Stimulated activated CD4-positive, alpha-beta T cell treated with anti-CD3 and anti-CD28 coated beads, Interleukin-4, amount 100 ng/mL, for 24 hours (primary cell): Measurements from ENCODE around the gene HNRNPH1.

ENCODE experiments used
- DNase-seq: peaks from one replicate; pipeline ENCODE4 v3.0.0-alpha.2; 2020

Gene HNRNPH1

GRCh38 chr5:179601871-179602625 lies 21.4 kb downstream of the HNRNPH1 start:
- DNase-seq = no peak

DNA sequence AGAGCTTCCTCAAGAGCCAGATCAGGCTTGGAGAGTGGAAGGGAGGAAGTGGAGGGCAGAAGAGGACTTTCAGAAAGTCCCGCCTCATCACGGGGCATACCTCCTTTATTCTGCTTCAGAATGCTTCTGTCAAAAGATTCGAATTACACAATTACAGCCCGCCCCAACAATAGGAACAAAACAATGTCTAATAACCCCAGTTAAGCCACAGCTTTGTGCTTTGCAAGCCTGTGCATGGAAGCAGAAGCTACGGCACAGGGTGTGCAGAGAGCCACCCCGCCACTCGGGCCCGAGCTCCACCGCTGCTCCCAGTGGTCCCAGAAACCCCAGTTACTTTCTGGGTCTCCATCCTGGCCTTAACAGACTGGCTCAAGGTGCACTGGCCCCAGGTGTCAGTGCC lies 23.5 kb downstream of the HNRNPH1 start:
- DNase-seq = no peak

- no peak for DNase-seq
These were observed 23.9 kb downstream of the HNRNPH1 start for GRCh38 chr5:179599566-179599965.

- DNase-seq = no peak
These were observed 24.4 kb downstream of the HNRNPH1 start for GRCh38 chr5:179599100-179599499.

GRCh38 chr5:179596421-179596820 lies 27.1 kb downstream of the HNRNPH1 start:
- DNase-seq = no peak

DNA sequence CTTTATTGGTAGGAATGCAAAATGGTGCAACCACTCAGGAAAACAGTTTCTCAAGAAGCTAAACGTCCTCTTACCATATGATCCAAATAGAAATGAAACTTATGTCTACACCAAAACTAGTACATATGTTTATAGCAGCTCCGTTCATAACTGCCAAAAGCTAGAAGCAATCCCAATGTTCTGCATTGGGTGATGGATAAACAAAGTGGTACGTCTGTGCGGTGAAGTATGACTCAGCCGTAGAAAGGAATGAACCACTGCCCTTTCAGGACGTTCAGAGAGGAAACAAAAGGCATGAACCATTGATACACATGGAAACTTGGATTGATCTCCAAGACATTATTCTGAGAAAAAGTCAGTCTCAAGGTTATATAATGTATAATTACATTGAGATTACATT lies 27.6 kb downstream of the HNRNPH1 start:
- DNase-seq = no peak

DNA sequence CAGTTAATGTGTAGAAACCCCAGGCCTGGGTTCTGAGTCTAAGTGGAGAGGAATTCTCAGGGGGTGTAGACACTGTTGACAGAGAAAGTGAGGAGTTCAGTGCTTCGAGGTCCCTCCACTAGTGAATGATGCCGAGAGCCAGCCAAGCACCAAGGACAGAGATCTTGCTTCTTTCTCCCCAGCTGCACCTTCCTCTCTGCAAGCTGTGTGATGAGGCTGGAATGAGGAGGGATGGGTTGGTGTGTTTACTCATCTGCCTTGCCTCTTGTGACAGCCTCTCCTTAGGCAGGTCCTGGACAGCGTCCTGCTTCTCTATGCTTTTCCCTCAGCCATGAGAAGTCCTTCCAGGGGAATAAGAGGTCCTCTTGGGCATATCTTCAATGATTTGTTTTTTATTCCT lies 35.3 kb downstream of the HNRNPH1 start:
- no peak for DNase-seq

- DNase-seq = no peak
These were observed 37.5 kb downstream of the HNRNPH1 start for GRCh38 chr5:179585941-179586401.

- DNase-seq = no peak
These were observed 46.0 kb downstream of the HNRNPH1 start for GRCh38 chr5:179577286-179577960.

DNA sequence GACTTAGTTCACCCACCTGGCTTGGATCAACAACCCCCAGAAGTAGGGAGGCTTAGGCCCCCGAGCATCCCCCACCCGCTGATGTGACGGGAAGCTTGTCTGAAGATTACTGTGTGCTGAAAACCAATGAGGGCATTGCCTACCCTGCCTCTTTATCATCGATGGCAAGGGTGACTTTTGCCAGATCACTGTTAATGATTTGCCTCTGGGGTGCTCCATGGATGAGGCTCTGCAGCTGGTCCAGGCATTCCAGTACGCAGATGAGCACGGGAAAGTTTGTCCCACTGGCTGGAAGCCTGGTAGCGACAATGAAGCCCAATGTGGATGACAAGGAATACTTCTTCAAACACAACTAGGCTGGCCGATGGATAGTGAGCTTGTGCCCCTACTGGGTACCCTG lies 51.1 kb downstream of the HNRNPH1 start:
- no peak for DNase-seq

DNA sequence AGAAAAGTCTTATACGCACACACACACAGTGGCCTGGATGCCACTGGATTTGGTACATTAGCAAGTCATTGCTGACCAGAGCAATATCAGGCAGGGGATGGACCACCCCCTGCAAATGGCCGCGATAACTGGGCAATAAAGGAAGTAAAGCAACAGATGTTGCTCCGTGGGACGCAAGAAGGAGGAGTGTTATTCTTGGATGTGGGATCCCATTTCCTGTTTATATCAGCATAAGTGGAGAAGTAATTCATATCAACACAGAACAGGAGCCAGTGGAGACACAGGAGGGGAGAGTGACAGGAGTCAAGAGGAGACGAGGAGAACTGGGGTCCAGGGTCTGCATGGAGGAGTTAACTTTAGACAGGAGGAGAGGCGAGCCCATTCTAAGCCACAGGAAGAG lies 54.8 kb downstream of the HNRNPH1 start:
- no peak for DNase-seq

DNA sequence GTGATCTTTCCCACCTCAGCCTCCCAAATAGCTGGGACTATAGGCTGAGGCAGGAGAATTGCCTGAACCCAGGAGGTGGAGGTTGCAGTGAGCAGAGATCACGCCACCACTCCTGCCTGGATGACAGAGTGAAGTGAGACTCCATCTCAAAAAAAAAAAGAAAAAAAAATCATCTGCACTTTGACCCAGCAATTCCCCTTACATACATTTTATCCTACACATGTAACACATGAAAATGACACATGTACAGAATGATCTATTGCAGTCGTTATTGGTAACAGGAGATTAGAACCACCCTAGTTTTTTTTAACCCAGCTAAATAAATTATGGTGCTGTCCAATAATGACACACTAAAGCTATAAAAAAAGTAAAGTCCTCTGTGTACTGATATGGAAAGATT lies 58.9 kb downstream of the HNRNPH1 start:
- DNase-seq = no peak
